Ramos (cell line): ENCODE data around the gene HOXC6.

Experiments used
- in situ Hi-C: fragments of 300-500 bp; cut with MboI; formaldehyde crosslinking; loops from one replicate; pipeline ENCODE4 v1.14.3; 2022; ENCODE audit warnings: low sequenced_read_pairs; ENCODE audit not compliant: unreplicated experiment

Gene HOXC6

DNA sequence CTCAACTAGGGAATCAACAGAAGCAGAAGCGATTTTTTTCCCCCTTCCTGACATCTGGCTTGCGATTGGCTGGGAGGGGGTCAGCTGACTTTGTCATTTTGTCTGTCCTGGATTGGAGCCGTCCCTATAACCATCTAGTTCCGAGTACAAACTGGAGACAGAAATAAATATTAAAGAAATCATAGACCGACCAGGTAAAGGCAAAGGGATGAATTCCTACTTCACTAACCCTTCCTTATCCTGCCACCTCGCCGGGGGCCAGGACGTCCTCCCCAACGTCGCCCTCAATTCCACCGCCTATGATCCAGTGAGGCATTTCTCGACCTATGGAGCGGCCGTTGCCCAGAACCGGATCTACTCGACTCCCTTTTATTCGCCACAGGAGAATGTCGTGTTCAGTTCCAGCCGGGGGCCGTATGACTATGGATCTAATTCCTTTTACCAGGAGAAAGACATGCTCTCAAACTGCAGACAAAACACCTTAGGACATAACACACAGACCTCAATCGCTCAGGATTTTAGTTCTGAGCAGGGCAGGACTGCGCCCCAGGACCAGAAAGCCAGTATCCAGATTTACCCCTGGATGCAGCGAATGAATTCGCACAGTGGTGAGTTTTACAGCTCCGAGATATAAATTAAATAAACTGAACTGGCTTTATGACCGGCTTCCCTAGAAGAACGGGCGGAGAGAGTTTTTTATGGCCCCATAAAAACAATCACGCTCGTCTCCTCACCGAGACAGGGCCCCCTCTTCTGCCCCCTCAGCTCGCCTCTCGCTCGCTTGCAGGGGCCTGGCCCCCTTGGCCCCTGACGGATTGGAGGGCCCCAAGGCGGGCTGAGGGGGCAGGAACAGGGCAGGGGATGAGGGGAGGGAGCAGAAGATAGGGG lies at the start of gene HOXC6:
Gene HOXC6, plus strand, starts transcription at position 127 of the 888 bp plus-strand sequence. Its CDS starts 82 bp downstream, at position 209.
- in situ Hi-C loops, result no loop called here

DNA sequence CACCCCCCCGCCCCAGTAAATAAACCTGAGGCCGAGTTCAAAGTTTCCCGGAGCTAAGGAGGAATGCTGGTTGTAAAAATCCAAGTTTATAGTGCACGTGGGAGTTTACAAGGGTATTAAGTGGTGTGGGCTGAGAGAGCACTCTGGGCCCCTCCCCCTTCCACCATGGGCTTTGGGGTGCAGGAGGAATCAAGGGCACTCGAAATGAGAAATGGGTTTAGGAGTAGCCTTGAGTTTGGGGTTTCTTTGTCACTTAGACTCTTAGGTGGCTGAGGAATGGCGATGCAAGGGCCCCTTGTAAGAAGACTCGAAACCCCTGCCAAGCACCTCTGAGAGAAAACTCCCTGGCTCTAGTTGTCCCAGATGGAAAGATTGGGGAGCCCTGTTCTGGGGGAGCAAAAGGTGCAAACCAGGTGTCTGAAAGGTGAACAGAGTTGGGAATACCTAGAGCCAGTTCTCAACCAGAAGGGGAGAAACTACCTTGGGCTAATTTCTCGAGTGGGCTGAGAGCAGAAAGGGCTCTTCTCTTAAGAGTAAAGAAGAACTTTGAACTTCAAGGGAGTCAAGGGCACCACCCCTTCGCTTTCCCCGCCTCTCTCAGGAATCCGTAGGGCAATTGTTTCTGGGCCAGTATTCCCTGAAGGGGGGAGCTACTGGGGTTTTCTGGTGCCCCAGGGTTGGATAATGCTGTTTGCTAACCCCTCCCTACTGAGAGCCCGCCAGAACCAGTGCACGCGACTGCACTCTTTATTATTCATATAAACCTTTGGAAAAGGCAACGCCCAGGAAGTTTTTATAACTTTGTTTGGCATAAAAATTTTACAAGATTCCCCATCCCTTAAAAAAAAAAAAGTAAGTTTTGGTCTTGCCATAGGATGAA lies 49.5 kb upstream of the HOXC6 start:
- in situ Hi-C loops, result loop anchor here (25.0 kb wide), 1 partner anchor 384 kb away; the partner anchor contains the start of gene GPR84

DNA sequence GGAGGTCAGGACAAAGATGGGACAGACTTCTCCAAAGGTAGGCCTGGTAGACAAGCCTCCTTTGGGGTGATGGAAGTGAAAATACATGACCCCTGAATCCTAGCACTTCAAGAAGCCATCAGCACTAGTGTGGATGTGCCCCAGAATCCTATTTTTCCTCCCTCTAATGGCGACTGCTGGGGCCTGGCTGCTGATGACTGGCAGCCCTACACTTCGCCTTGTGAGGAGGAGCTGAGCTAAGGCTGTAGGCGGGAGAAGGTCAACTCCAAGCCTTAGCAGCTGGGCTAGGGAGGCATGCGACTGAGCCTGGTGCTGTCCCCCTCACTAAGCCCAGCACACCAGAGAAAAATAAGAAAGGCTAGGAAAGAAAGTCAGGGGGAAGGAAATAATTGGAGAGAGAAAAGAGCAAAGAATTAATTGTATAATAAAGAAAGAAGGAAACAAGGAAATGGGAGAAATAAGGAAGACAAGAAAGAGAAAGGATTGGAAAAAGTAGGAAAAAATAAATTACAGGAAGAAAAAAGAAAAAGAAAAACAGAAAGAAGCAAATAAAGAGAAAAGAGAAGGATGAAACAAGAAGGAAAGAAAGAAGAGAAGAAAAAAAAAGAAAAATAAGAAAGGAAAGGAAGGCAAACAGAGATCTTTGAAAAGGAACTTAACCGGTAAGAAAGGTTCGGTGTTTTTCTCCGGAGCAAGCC lies 48.0 kb upstream of the HOXC6 start:
- in situ Hi-C loops, result loop anchor here (10.0 to 25.0 kb wide), 2 partner anchors 275 to 382 kb away; partner anchors contain the start of gene GPR84

DNA sequence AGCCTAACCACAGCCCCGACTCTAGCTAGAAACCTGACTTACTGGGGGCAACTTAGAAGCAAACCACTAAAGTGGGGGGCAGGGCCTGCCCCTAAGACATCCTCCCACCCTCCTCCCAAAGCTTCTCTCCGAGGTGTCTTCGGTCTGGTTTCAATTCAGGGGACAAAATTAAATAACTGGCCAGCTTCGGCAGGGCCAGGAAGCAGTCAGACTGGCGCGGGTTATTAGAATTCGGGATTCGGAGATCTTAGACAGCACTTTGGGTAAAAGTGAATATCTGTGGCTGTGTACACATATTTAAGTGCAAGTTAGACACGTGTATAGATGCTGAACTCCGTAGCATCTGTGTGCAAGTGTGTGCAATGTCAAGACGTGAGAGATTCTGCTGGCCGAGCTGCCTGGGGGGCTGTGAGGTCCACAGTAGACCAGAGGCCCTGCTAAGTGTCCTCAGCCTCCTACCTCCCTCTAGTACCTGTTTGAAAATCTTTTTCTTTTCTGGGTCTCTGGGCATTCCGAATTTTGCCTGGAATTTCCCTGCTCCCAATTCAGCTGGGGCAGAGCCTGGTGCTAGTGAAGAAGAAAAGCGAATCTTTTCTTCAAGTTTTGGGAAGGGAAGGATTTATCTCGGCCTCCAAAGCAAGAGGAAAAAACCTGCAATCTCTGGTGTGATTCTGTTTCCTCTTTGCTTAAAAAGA lies 47.3 kb upstream of the HOXC6 start:
- in situ Hi-C loops, result loop anchor here (10.0 to 25.0 kb wide), 2 partner anchors 276 to 381 kb away; partner anchors contain the start of gene GPR84

DNA sequence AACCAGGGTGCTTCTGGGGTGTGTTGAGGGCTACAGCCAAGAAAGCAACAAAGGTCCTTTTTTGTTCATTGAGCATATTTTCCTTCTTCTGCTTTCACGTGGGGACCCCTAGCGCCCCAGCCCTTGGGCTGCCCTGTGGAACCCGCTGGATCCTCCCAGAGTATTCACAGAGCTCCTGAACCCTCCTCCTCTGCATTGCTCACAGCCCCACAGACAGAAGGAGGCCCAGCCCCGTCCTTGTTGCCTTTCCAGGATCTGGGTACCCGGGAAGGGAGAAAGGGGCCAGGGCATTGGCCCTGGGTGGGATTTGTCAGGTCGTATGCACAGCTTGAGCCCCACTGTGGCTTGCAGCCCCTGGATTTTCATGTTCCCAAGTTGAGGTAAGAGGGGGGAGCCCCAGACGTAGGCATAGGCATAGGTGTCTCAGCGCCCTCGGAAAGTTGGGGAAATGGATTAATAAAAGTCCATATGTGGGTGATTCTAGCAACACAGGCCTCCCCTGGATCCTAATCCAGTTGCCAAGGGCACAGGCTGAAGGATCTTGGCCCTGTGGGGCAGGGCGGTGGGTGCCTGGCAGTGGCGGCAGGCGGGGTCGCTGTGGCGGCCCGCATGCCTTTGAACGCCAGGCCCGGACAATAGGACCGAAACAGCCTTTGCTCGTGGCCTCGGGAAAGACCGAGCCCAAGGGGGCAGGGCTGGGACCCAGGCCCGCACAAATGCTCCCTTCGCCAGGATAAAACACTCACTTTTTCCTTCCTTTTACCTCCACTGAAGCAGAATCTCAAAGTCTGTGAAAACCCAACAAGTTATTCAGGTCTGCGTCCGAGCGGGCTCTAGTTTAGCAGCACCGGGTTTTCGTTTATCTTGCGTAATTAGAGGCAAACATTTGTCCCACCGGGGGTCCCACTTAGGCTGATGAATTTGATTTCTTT lies 46.3 kb upstream of the HOXC6 start:
- in situ Hi-C loops, result loop anchor here (10.0 to 25.0 kb wide), 2 partner anchors 277 to 380 kb away; partner anchors contain the start of gene GPR84

DNA sequence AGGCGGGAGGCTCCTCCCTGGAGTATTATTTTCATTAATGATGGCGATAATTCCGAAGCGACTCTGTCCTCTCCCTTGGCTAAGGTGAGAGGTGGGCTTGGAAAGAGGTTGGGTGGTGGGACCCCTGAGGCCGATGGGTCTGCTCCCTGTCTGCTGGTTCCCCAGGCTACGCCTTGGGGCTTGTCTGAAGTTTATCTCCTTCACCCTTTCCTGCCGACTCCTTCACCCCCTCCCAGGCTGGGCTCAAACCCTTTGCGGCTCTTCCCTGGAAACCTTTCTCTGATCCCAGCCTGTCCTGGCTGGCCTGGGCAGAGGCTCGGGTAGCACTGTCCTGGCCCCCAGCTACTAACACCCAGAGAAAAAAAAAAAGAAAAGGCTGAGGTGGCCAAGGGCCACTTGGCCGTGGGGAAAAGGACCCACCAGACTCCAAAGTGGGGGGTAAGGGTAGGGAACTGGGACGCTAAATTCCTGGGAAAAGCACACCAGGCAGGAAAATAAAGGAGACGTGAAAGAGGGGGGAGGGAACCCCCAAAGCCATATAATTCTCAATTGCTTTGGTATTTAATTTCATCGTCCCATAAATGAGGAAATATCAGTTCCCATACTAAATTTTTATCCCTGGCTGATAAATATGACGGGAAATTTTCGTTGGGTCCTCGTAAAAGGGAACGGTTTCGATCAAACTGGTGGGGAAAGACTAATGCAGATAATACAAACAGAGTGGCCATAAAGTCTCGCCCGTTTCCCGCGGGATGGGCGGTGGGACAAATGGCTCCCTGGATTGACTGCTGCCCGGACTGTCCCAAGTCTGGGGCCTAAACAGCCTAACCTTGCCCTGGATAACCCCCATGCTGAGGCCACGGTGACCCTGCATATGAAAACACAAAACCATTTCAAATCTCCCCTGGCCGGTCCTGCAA lies 45.3 kb upstream of the HOXC6 start:
- in situ Hi-C loops, result loop anchor here (10.0 to 25.0 kb wide), 2 partner anchors 278 to 379 kb away; partner anchors contain the start of gene GPR84

DNA sequence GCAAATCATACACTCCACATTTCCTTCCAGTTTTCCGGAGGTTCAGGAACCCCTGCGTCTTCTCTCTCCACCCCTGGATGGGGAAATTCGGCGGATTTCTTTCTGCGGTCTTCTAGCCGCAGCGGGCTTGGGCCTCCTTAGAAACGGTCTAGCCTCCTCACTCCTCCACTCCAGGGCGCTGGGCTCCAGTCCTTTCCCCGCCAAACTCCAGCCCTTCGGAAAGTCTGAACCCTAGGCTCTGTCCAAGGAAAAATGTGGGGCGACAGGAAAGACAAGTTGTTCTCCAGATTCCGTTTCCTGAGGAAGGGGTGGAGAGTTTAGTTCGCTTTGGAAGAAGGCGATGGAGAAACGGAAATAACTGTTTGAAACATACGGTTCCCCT lies 44.7 kb upstream of the HOXC6 start:
- in situ Hi-C loops, result loop anchor here (10.0 to 25.0 kb wide), 2 partner anchors 279 to 379 kb away; partner anchors contain the start of gene GPR84

DNA sequence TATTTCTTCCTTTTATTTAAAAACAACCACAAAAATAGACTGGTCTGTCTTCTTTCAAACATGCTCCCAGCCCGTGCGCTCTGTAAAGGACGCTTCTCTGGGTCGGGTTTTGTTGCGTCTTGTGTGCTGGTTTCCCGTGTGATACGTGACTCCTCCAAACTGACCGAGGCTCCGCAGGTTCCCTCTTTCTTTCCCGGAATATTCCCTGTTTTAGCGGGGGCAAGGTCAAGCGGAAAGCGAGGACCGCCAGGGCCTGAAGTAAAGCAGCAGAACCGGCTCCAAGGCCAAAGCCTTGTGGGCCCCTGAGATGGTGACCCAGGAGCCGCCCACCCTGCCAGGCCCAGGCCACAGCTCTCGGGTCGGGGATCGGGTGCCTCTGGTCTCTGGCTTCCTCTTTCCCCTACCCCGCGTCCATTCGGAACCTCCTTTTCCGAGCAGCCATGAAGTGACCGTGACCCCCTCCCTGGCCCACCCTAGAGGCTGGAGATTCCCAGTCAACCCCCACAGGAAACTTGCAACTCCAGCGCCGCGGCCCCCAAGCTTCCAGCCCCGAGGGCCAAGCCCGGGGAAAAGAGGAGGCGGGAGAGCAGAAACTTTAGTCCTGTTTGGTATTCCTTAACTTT lies 44.2 kb upstream of the HOXC6 start:
- in situ Hi-C loops, result loop anchor here (10.0 to 25.0 kb wide), 2 partner anchors 279 to 378 kb away; partner anchors contain the start of gene GPR84

DNA sequence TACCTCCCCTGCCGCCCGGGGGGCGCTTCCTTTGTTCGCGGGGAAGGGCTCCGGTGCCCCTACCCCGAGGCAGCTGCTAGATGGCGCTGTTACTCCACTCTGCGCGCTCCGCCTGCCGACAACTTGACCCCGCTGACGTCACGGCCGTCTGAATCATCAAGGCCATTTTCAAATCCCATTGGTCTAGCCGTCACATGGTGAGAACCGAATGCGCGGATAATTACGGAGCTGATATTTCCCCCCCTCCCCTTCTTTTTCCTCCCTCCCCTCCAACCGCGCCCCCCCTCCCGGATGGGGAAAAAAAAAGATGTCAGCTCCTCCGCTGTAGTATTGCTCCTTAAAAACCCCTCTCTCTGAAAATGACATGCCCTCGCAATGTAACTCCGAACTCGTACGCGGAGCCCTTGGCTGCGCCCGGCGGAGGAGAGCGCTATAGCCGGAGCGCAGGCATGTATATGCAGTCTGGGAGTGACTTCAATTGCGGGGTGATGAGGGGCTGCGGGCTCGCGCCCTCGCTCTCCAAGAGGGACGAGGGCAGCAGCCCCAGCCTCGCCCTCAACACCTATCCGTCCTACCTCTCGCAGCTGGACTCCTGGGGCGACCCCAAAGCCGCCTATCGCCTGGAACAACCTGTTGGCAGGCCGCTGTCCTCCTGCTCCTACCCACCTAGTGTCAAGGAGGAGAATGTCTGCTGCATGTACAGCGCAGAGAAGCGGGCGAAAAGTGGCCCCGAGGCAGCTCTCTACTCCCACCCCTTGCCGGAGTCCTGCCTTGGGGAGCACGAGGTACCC lies 43.1 kb upstream of the HOXC6 start, which contains the start of gene HOXC10:
Gene HOXC10, plus strand, starts transcription at position 246 of the 791 bp plus-strand sequence. Its CDS starts 114 bp downstream, at position 360.
- in situ Hi-C loops, result loop anchor here (10.0 to 25.0 kb wide), 2 partner anchors 280 to 377 kb away; partner anchors contain the start of gene GPR84

DNA sequence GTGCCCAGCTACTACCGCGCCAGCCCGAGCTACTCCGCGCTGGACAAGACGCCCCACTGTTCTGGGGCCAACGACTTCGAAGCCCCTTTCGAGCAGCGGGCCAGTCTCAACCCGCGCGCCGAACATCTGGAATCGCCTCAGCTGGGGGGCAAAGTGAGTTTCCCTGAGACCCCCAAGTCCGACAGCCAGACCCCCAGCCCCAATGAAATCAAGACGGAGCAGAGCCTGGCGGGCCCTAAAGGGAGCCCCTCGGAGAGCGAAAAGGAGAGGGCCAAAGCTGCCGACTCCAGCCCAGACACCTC lies 42.6 kb upstream of the HOXC6 start:
- in situ Hi-C loops, result loop anchor here (10.0 to 25.0 kb wide), 2 partner anchors 281 to 377 kb away; partner anchors contain the start of gene GPR84

DNA sequence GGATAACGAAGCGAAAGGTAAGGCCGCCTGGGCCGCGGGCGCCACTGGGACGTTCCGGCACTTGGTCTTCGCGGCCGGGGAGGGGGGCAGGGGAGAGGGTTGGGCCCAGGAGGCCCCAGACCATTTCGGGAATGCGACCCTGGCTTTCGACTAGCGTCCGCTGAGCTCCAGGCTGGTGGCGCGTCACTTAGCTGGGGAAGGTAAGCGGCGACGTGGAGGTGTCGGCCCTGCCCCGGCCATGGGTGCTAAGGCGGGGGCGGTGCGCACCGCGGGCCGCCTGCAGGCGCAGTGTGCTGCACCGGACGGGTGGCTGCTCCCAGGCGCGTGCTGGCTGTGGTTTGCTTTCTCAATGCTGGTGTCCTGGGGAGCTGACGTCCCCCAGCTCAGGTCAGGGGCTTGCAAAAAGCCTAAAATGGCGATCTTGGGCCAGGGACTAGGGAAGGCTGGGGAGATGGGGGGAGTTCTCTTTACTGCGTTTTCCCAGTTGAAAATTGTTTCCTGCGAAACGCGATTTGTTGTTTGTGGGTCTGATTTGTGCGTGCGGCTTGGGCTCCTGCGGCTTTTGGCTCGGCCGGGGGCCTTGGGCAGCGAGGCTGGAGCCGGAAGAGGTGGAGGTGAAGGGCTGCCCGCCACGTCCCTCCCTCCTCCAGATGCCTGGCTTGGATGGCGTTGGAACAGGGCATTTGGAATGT lies 42.1 kb upstream of the HOXC6 start:
- in situ Hi-C loops, result loop anchor here (10.0 to 25.0 kb wide), 2 partner anchors 281 to 376 kb away; partner anchors contain the start of gene GPR84

DNA sequence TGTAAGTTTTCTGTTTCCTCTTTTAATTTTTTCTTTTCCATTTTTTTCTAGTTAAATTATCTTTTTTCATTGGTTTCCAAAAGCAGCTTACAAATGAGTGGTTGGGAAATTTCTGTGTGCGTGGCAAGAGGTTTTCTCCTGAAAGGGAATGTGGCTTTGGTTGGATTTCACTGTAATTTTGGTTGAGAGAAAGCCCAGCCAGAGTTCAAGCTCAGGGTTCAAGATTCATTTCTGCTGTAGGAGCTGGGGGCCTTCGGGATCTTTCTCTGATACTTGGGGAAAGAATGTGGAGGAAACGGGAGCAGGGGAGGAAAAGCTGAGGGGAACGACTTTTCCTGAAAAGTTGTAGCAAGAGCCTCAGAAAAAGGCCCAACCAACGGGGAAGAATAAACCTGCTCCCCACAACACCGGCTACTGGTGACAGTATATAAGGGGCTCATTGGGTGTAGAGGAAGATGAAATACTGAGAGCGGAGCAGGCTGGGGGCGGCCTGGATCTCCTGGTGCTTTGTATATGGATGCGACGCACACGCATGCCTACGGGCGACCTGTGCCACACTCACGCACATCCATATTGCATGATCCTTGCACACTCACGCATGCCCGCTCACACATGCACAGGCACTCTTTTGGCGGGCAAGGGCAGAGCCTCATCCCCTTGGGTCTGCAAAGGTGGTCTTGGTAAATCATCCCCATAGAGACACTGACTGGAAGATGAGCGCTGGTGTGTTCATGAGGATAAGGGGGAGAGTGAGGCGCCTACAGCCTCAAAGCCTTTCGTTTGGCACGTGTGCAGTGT lies 41.4 kb upstream of the HOXC6 start:
- in situ Hi-C loops, result loop anchor here (10.0 to 25.0 kb wide), 2 partner anchors 282 to 375 kb away; partner anchors contain the start of gene GPR84

DNA sequence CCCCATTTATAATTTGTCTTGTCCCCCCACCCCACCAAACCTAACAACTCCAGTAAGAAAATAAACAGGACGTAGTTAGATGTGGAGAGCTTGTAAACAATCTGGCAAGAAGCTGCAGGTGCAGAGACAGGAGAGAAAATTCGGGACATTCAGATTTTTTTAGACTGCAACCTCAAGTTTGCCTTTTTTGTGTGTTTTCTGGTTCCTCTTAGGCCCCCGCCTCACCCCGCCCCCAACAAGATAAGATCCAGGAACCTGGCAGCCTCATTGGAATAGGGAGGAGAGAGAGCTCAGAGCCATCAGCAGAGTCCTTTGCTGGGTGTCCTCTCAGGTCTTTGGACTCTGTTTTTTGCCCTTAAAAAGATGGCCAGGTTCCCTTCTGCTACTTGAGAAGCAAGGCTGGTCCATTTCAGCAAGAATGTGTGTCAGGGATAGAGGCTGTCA lies 40.4 kb upstream of the HOXC6 start:
- in situ Hi-C loops, result loop anchor here (10.0 to 25.0 kb wide), 2 partner anchors 283 to 374 kb away; partner anchors contain the start of gene GPR84
